Astrocyte of the cerebellum (primary cell): ENCODE data around the gene GPHB5.

ENCODE experiments used
- DNase-seq: peaks from one replicate; pipeline ENCODE4 v3.0.0-alpha.2; 2011; ENCODE audit warnings: low read depth
- H3K4me3 ChIP-seq: 2 replicates; pipeline ENCODE4 v1.5.1; 2011; ENCODE audit warnings: mild to moderate bottlenecking, low read depth, low read length, moderate library complexity
- CTCF ChIP-seq: IDR thresholded peaks from 2 replicates; pipeline ENCODE4 v1.5.1; 2012; ENCODE audit warnings: low read length, low read depth, moderate library complexity, mild to moderate bottlenecking; ENCODE audit errors: missing control alignments
- in situ Hi-C: cut with HindIII; loops from 2 replicates; pipeline ENCODE4 v1.10.0; 2017; ENCODE audit warnings: low sequenced_read_pairs

GPHB5 gene

GRCh38 chr14:63344336-63344735 lies 25.6 kb upstream of the GPHB5 start:
- in situ Hi-C loops, result no loop called here
- no peak for TF ChIP-seq CTCF
- H3K4me3 ChIP-seq, result no peak overlapping the region
- no peak for DNase-seq

GRCh38 chr14:63343878-63344277 lies 25.1 kb upstream of the GPHB5 start:
- H3K4me3 ChIP-seq, result no peak overlapping the region
- no peak for DNase-seq
- in situ Hi-C loops, result no loop called here
- TF ChIP-seq CTCF, result no peak

GRCh38 chr14:63342371-63342770 lies 23.6 kb upstream of the GPHB5 start:
- in situ Hi-C loops, result no loop called here
- no peak overlapping the region for H3K4me3 ChIP-seq
- no peak for DNase-seq
- no peak for TF ChIP-seq CTCF

- H3K4me3 ChIP-seq, result no peak overlapping the region
- DNase-seq, result no peak
- in situ Hi-C loops, result no loop called here
- TF ChIP-seq CTCF, result no peak
These were observed 10.3 kb upstream of the GPHB5 start for GRCh38 chr14:63328787-63329737.

GRCh38 chr14:63326840-63327239 lies 8.1 kb upstream of the GPHB5 start:
- in situ Hi-C loops, result no loop called here

GRCh38 chr14:63322897-63323573 lies 4.3 kb upstream of the GPHB5 start:
- in situ Hi-C loops, result no loop called here
- H3K4me3 ChIP-seq, result no peak overlapping the region
- no peak for TF ChIP-seq CTCF
- DNase-seq, result no peak

More at GRCh38 chr14:63326840-63327239, 8.1 kb upstream of the GPHB5 start:
- DNase-seq, result no peak
- no peak overlapping the region for H3K4me3 ChIP-seq
- TF ChIP-seq CTCF, result no peak
